HFFc6 (cell line): Measurements from ENCODE around the gene PDE6D. TPM values are rescaled to one million over a fixed set of nuclear protein-coding genes. Genes with fewer than 3 reads are reported as not detected.
A peak's percentile ranks its signal among the peaks of the same experiment; 100 is the strongest.

Source experiments
- DNase-seq: peaks from one replicate; pipeline ENCODE4 v3.0.0-alpha.2; 2018
- H3K27ac Mint-ChIP-seq: 2 replicates; pipeline ENCODE4 v1.8.0; 2020; ENCODE audit warnings: mild to moderate bottlenecking, mixed read lengths
- H3K27me3 Mint-ChIP-seq: 2 replicates; pipeline ENCODE4 v1.8.0; 2021; ENCODE audit warnings: mild to moderate bottlenecking, moderate library complexity, mixed read lengths; ENCODE audit not compliant: insufficient read depth
- H3K36me3 Mint-ChIP-seq: 2 replicates; pipeline ENCODE4 v1.8.0; 2021; ENCODE audit warnings: low read depth, mixed read lengths
- H3K4me1 Mint-ChIP-seq: 2 replicates; pipeline ENCODE4 v1.8.0; 2020; ENCODE audit warnings: low read depth, mixed read lengths
- H3K4me3 Mint-ChIP-seq: 2 replicates; pipeline ENCODE4 v1.8.0; 2020; ENCODE audit warnings: mild to moderate bottlenecking, moderate library complexity, mixed read lengths
- H3K9me3 Mint-ChIP-seq: 2 replicates; pipeline ENCODE4 v1.8.0; 2020; ENCODE audit warnings: mild to moderate bottlenecking, mixed read lengths
- CTCF ChIP-seq: fragments of 200-600 bp; sonication (generic); IDR thresholded peaks from 2 replicates; pipeline ENCODE4 v1.5.0; 2021; ENCODE audit warnings: antibody characterized with exemption, mild to moderate bottlenecking
- total RNA-seq, 6 experiments: library from RNA; stranded (reverse); fragmentation: NEBNext Ultra II Directional; extraction: Animal tissue kit (Norgen Biotek cat#: 25700); gene quantifications; 2 replicates in 1 of 6; 3 replicates in 5 of 6; pipeline ENCODE4 v1.2.3, GENCODE V29; 2021

The PDE6D gene
- total RNA-seq, 6 experiments from 2014 or later: 20.1 to 24.7 (median 22.4) TPM

GRCh38 chr2:231720987-231721966 lies 59.8 kb downstream of the PDE6D start:
- Mint-ChIP-seq H3K9me3 (no peaks in the 10 kb centered on the region), H3K4me1 (peaks cover 21% of the 10 kb centered on the region), H3K4me3 (no peak overlapping the region), H3K27me3 (peaks cover 3% of the 10 kb centered on the region), H3K36me3 (0 out of 2 replicates have a peak, but pooled peaks cover 4% of the 10 kb centered on the region), H3K27ac (no peak overlapping the region)
- no peak for DNase-seq
- TF ChIP-seq CTCF: no peak

DNA sequence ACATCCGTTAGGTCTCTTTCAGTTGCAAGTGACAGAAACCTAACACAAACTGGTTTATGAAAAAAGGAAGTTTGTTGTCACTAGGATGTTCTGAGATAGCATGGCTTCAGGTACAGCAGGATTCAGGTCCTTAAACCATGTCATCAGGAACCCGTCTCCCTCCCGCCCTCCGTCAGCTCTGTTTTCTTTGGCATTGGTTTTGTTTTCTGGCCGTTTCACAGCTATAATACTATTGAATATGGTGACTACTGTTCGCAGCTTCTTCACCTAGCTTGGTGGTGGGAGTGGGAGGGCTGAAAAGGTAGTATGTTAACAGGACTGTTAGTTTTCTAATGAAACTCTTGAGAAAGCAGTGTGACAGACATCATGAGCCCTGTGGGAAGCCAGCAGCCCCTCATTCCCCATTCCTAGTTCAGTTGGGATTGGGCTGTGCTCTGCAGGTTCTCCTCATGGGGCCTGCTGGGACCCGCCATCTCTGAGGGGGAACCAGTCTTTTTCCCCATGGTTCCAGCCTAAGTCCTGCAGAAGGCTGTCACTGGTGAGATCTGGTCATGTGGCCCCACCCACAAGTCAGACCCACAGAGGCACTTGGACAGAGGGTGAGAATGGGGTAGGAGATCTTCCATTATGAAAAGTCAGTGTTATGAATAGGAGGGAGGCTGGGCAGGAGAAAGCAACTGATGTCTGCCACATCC lies 60.6 kb downstream of the PDE6D start:
- no peak for TF ChIP-seq CTCF
- Mint-ChIP-seq H3K36me3 (0 out of 2 replicates have a peak, but pooled peaks cover 4% of the 10 kb centered on the region), H3K4me3 (no peak overlapping the region), H3K27me3 (peaks cover 5% of the 10 kb centered on the region), H3K4me1 (peaks cover 29% of the 10 kb centered on the region), H3K27ac (no peak overlapping the region), H3K9me3 (no peaks in the 10 kb centered on the region)
- DNase-seq: no peak

DNA sequence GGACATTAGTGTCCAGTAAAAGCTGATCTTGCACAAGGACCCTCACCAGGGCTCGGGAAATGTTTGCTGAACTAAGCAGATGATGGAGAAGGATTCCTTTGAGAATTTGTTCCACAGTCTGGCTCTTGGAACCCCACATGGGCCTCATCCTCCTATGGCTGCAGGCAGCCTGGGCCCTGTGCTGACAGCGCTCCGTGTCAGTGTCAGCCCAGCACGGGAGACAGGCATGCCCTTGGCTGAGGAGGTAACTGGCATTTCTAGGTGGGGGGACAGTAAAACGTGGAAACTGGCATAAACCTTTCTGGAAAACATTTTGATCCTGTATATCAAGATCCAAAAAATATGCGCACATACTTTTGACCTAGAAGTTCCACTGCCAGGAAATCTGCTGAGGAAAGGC lies 62.3 kb downstream of the PDE6D start:
- H3K9me3 Mint-ChIP-seq: no peaks in the 10 kb centered on the region
- H3K4me3 Mint-ChIP-seq: no peak overlapping the region
- H3K36me3 Mint-ChIP-seq: 0 out of 2 replicates have a peak, but pooled peaks cover 4% of the 10 kb centered on the region
- no peak for TF ChIP-seq CTCF
- peaks cover 40% of the 10 kb centered on the region for H3K4me1 Mint-ChIP-seq
- DNase-seq: no peak
- H3K27me3 Mint-ChIP-seq: peaks cover 6% of the 10 kb centered on the region
- no peak overlapping the region for H3K27ac Mint-ChIP-seq

- peaks cover 10% of the 10 kb centered on the region; the same call in 1 of the 2 replicates for H3K36me3 Mint-ChIP-seq
- H3K4me1 Mint-ChIP-seq: peaks cover 48% of the 10 kb centered on the region
- no peak for TF ChIP-seq CTCF
- H3K27ac Mint-ChIP-seq: peak overlapping the region; percentile 87
- H3K27me3 Mint-ChIP-seq: peaks cover 6% of the 10 kb centered on the region
- DNase-seq: peak; percentile 53
- H3K9me3 Mint-ChIP-seq: no peaks in the 10 kb centered on the region
- no peak overlapping the region for H3K4me3 Mint-ChIP-seq
Measured at GRCh38 chr2:231717281-231718171, 63.6 kb downstream of the PDE6D start.
